Measurements from ENCODE around the gene MXRA7. TPM values are rescaled to one million over a fixed set of nuclear protein-coding genes. Genes with fewer than 3 reads are reported as not detected.

The MXRA7 gene
- total and polyA plus RNA-seq, 2 of the 4 experiments (the other 2 are of a cell fraction), result 168 to 231 TPM

GRCh38 chr17:76635039-76635438 lies 75.7 kb downstream of the MXRA7 start:
- POLR2A ChIA-PET (ENCODE audit: unreplicated experiment), result no interaction called here
- no peak overlapping the region for H2BK20ac ChIP-seq (ENCODE audit: low read depth, low read length)
- no peak overlapping the region for H3K4me3 ChIP-seq (ENCODE audit: insufficient read depth, low read depth, low read length)
- H2BK5ac ChIP-seq (ENCODE audit: low read depth, low read length, poor library complexity, severe bottlenecking), result no peak overlapping the region
- no peaks in the 10 kb centered on the region for H3K36me3 ChIP-seq (ENCODE audit: control insufficient read depth, insufficient read depth, low read length)
- H4K91ac ChIP-seq (ENCODE audit: insufficient read depth, low read depth, low read length), result no peak overlapping the region
- CTCF ChIA-PET, result no interaction called here
- no peaks in the 10 kb centered on the region for H4K20me1 ChIP-seq (ENCODE audit: insufficient read depth, low read length)
- H3K4ac ChIP-seq (ENCODE audit: low read depth, low read length), result no peak overlapping the region
- H2AK5ac ChIP-seq (ENCODE audit: low read depth, low read length), result no peak overlapping the region
- H3K4me1 ChIP-seq (ENCODE audit: control insufficient read depth, insufficient read depth, low read length), result peaks cover 6% of the 10 kb centered on the region
- intact Hi-C loops (cut with micrococcal nuclease), result no loop called here
- BruUV-seq (replicated peaks), result no TSS peak
- no peak overlapping the region for H2AFZ ChIP-seq (replicated peaks; ENCODE audit: low read length, poor library complexity)
- H3K23ac ChIP-seq (ENCODE audit: low read depth, low read length), result no peak overlapping the region
- H3K9me1 ChIP-seq (ENCODE audit: insufficient read depth, low read length), result peaks cover 7% of the 10 kb centered on the region; the same call in 1 of the 2 replicates
- no peaks in the 10 kb centered on the region for H3K9me3 ChIP-seq (ENCODE audit: control insufficient read depth, insufficient read depth, low read length)
- H3K79me1 ChIP-seq (ENCODE audit: low read depth in 1 of 2, low read length in 2 of 2), result no peaks in the 10 kb centered on the region
- no peak overlapping the region for H2BK15ac ChIP-seq (ENCODE audit: low read depth, low read length)
- ATAC-seq (ENCODE audit: low read depth) (peak; percentile 73), DNase-seq (peak; percentile 58)
- WGBS, 2 experiments (ENCODE audit: extremely low coverage in 2 of 2, insufficient read length in 1 of 2), result 90% methylated on average over 2 of the region's 5 CpGs; no CpG with 5 or more reads in 1 of the 2 experiments
- H3K56ac ChIP-seq (ENCODE audit: extremely low read depth, insufficient read depth, low read length), result no peak overlapping the region
- in situ Hi-C loops (cut with MboI; ENCODE audit: low sequenced_read_pairs), result no loop called here
- H4K5ac ChIP-seq (ENCODE audit: low read depth, low read length), result no peak overlapping the region
- no peak overlapping the region for H2AK9ac ChIP-seq (replicated peaks; ENCODE audit: low read depth, low read length, poor library complexity)
- H3K9ac ChIP-seq (ENCODE audit: low read depth, low read length), result no peak overlapping the region
- no peak overlapping the region for H3K4me2 ChIP-seq (ENCODE audit: low read depth, low read length)
- H3K27ac ChIP-seq (ENCODE audit: insufficient read depth, low read length), result no peak overlapping the region
- no peak overlapping the region for H3K14ac ChIP-seq (replicated peaks; ENCODE audit: low read depth, low read length)
- dilution Hi-C loops (cut with HindIII; ENCODE audit: low sequenced_read_pairs, unreplicated experiment), result no loop called here
- no peak for TF ChIP-seq POLR2A (IDR thresholded peaks at IDR 0.05; ENCODE audit: low read depth, low read length)
- no peak for TF ChIP-seq MXI1 (IDR thresholded peaks at IDR 0.05; ENCODE audit: borderline replicate concordance, low read depth, low read length)
- no peak for TF ChIP-seq MAZ (IDR thresholded peaks at IDR 0.05; ENCODE audit: borderline replicate concordance, low read depth, low read length)
- TF ChIP-seq RFX5 (IDR thresholded peaks at IDR 0.05; ENCODE audit: low read depth, low read length), result no peak
- no peak for TF ChIP-seq RAD21 (IDR thresholded peaks at IDR 0.05; ENCODE audit: low read length)
- TF ChIP-seq SMC3 (IDR thresholded peaks at IDR 0.05; ENCODE audit: low read depth, low read length), result no peak
- TF ChIP-seq, protein P1, sequence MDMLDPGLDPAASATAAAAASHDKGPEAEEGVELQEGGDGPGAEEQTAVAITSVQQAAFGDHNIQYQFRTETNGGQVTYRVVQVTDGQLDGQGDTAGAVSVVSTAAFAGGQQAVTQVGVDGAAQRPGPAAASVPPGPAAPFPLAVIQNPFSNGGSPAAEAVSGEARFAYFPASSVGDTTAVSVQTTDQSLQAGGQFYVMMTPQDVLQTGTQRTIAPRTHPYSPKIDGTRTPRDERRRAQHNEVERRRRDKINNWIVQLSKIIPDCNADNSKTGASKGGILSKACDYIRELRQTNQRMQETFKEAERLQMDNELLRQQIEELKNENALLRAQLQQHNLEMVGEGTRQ (IDR thresholded peaks at IDR 0.05; ENCODE audit: low read depth, low read length), result no peak
- TF ChIP-seq, protein P2, sequence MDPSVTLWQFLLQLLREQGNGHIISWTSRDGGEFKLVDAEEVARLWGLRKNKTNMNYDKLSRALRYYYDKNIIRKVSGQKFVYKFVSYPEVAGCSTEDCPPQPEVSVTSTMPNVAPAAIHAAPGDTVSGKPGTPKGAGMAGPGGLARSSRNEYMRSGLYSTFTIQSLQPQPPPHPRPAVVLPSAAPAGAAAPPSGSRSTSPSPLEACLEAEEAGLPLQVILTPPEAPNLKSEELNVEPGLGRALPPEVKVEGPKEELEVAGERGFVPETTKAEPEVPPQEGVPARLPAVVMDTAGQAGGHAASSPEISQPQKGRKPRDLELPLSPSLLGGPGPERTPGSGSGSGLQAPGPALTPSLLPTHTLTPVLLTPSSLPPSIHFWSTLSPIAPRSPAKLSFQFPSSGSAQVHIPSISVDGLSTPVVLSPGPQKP (IDR thresholded peaks at IDR 0.05; ENCODE audit: borderline replicate concordance, low read depth, low read length), result no peak
- TF ChIP-seq NFE2L2 (IDR thresholded peaks at IDR 0.05; ENCODE audit: low read depth, low read length), result no peak
- no peak for TF ChIP-seq CTCF (conservative IDR thresholded peaks at IDR 0.05; ENCODE audit: low read depth, low read length)
- no peak for TF ChIP-seq CHD1 (IDR thresholded peaks at IDR 0.05; ENCODE audit: low read depth, low read length)
- TF ChIP-seq FOS (IDR thresholded peaks at IDR 0.05; ENCODE audit: low read depth, low read length), result no peak
- TF ChIP-seq MAFK (IDR thresholded peaks at IDR 0.05; ENCODE audit: low read depth, low read length), result no peak
- TF ChIP-seq RCOR1 (IDR thresholded peaks at IDR 0.05; ENCODE audit: insufficient replicate concordance, low read length), result no peak
- TF ChIP-seq BHLHE40 (IDR thresholded peaks at IDR 0.05; ENCODE audit: low read depth, low read length), result no peak
- TF ChIP-seq CEBPB (IDR thresholded peaks at IDR 0.05; ENCODE audit: low read depth, low read length), result no peak
- H4K8ac ChIP-seq (ENCODE audit: low read depth in 2 of 2, low read length in 2 of 2), result no peak overlapping the region
- no peaks in the 10 kb centered on the region; the same call in 1 of the 2 replicates for H3K27me3 ChIP-seq (ENCODE audit: control insufficient read depth, insufficient read depth, low read length)
- no peak overlapping the region for H2BK120ac ChIP-seq (ENCODE audit: low read depth, low read length)
- H3K18ac ChIP-seq (ENCODE audit: low read depth, low read length), result no peak overlapping the region

Measured in IMR-90 (cell line).